ENCODE data around the gene FAM78B.

- TF ChIP-seq CTCF (IDR thresholded peaks at IDR 0.05) (no peak), ZFX (IDR thresholded peaks at IDR 0.05; ENCODE audit: borderline replicate concordance) (no peak)
These were observed 21.3 kb downstream of the FAM78B start for GRCh38 chr1:166145499-166145898.

All from 22Rv1 (cell line).